ENCODE measurements around the gene CIITA. TPM values are rescaled to one million over a fixed set of nuclear protein-coding genes. Genes with fewer than 3 reads are reported as not detected.
A peak's percentile ranks its signal among the peaks of the same experiment; 100 is the strongest.

The CIITA gene
- total RNA-seq, 2 donors from 2014 or later: 3.2 to 3.4 TPM

GRCh38 chr16:10847176-10847575 is 29.8 kb upstream of the CIITA start:
- H3K36me3 ChIP-seq: no peaks in the 10 kb centered on the region
- H3K4me1 ChIP-seq: no peaks in the 10 kb centered on the region
- DNase-seq (ENCODE audit: low spot score): no peak
- no peak overlapping the region for H3K4me3 ChIP-seq
- no peaks in the 10 kb centered on the region for H3K9me3 ChIP-seq
- no peak for TF ChIP-seq CTCF (IDR thresholded peaks at IDR 0.05)
- no peaks in the 10 kb centered on the region for H3K27me3 ChIP-seq
- peak overlapping the region in 1 of 2 donors; percentile 29 for H3K27ac ChIP-seq

GRCh38 chr16:10849736-10850477 is 27.1 kb upstream of the CIITA start:
- TF ChIP-seq CTCF (IDR thresholded peaks at IDR 0.05): no peak
- H3K4me1 ChIP-seq: no peaks in the 10 kb centered on the region
- H3K36me3 ChIP-seq: no peaks in the 10 kb centered on the region
- no peak for DNase-seq (ENCODE audit: low spot score)
- H3K27ac ChIP-seq: no peak overlapping the region
- H3K9me3 ChIP-seq: no peaks in the 10 kb centered on the region
- no peaks in the 10 kb centered on the region for H3K27me3 ChIP-seq
- no peak overlapping the region for H3K4me3 ChIP-seq

- Histone ChIP-seq H3K27ac (no peak overlapping the region), H3K9me3 (no peaks in the 10 kb centered on the region), H3K27me3 (no peaks in the 10 kb centered on the region), H3K4me3 (no peak overlapping the region), H3K36me3 (no peaks in the 10 kb centered on the region), H3K4me1 (no peaks in the 10 kb centered on the region)
- no peak for DNase-seq (ENCODE audit: low spot score)
- no peak for TF ChIP-seq CTCF (IDR thresholded peaks at IDR 0.05)
These were observed 26.5 kb upstream of the CIITA start for GRCh38 chr16:10850478-10850850.

GRCh38 chr16:10851512-10851911 is 25.5 kb upstream of the CIITA start:
- no peak for DNase-seq (ENCODE audit: low spot score)

GRCh38 chr16:10852286-10852685 is 24.7 kb upstream of the CIITA start:
- Histone ChIP-seq H3K36me3 (no peaks in the 10 kb centered on the region), H3K9me3 (no peaks in the 10 kb centered on the region), H3K4me3 (no peak overlapping the region), H3K27ac (no peak overlapping the region), H3K4me1 (no peaks in the 10 kb centered on the region), H3K27me3 (no peaks in the 10 kb centered on the region)
- DNase-seq (ENCODE audit: low spot score): no peak
- TF ChIP-seq CTCF (IDR thresholded peaks at IDR 0.05): no peak

More at GRCh38 chr16:10851512-10851911, 25.5 kb upstream of the CIITA start:
- no peak overlapping the region for H3K4me3 ChIP-seq
- H3K9me3 ChIP-seq: no peaks in the 10 kb centered on the region
- no peaks in the 10 kb centered on the region for H3K4me1 ChIP-seq
- H3K27me3 ChIP-seq: no peaks in the 10 kb centered on the region
- no peak overlapping the region for H3K27ac ChIP-seq
- H3K36me3 ChIP-seq: no peaks in the 10 kb centered on the region
- TF ChIP-seq CTCF (IDR thresholded peaks at IDR 0.05): no peak

GRCh38 chr16:10852948-10853347 is 24.1 kb upstream of the CIITA start:
- Histone ChIP-seq H3K4me1 (no peaks in the 10 kb centered on the region), H3K9me3 (no peaks in the 10 kb centered on the region), H3K36me3 (no peaks in the 10 kb centered on the region), H3K27ac (no peak overlapping the region), H3K4me3 (no peak overlapping the region), H3K27me3 (no peaks in the 10 kb centered on the region)
- no peak for DNase-seq (ENCODE audit: low spot score)
- TF ChIP-seq CTCF (IDR thresholded peaks at IDR 0.05): no peak
